Measurements from ENCODE around the gene FZD4. TPM values are rescaled to one million over a fixed set of nuclear protein-coding genes. Genes with fewer than 3 reads are reported as not detected.

FZD4 gene
- total and polyA plus RNA-seq, 10 of the 15 experiments (the other 5 are each of a cell fraction or from before 2014, with no cell fraction given) = under 0.01 to 0.13 (median 0.01) TPM; not detected in 6

DNA sequence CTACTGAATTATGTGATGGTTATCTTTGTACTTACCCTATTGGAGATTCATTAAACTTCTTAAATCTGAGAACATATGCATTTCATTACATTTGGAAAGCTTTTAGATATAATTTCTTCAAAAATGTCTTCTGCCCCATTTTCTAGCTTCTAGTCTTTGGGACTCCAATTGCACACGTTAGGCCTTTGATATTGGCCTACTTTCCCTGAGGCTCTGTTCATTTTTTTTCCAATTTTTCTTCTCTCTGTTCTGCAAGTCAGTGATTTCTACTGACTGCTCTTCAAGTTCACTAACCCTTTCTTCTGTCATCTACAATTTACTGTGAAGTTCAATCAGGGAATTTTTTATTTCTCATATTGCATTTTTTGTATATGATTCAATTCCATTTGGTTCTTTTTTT, 43.0 kb downstream of the FZD4 start:
- 0% methylated on average over 1 of the region's 1 CpG for whole genome bisulfite sequencing (ENCODE audit: insufficient coverage, insufficient replicate concordance, low lambda C conversion rate, missing lambda C conversion rate)
- CTCF ChIA-PET = interaction anchor here (1.0 kb wide), 1 partner anchor 42 kb away, joined by 3 read pairs; no protein-coding TSS in a partner anchor
- no peak for FAIRE-seq

More for the DNA sequence above, 43.0 kb downstream of the FZD4 start:
- Histone ChIP-seq H2AFZ (ENCODE audit: control insufficient read depth, low read depth, low read length) (no peak overlapping the region), H3K4me3 (no peak overlapping the region), H3K36me3 (ENCODE audit: control insufficient read depth in 2 of 2, insufficient read depth in 2 of 2, low read length in 1 of 2) (no peaks in the 10 kb centered on the region), H3K27me3 (replicated peaks in 1 of 2; ENCODE audit: control insufficient read depth in 2 of 2, insufficient read depth in 2 of 2, low read length in 1 of 2) (no peaks in the 10 kb centered on the region), H3K4me2 (ENCODE audit: control insufficient read depth, insufficient read depth) (no peak overlapping the region), H4K20me1 (ENCODE audit: control insufficient read depth, insufficient read depth) (no peaks in the 10 kb centered on the region), H3K4me1 (ENCODE audit: control insufficient read depth, insufficient read depth, low read length) (no peaks in the 10 kb centered on the region), H3K9me3 (replicated peaks; ENCODE audit: control insufficient read depth, insufficient read depth, low read length) (no peaks in the 10 kb centered on the region), H3K27ac (ENCODE audit: control insufficient read depth, insufficient read depth) (no peak overlapping the region), H3K9ac (ENCODE audit: control insufficient read depth, insufficient read depth, low read length) (no peak overlapping the region), H3K79me2 (ENCODE audit: control insufficient read depth, insufficient read depth, low read length) (no peaks in the 10 kb centered on the region)
- no peak for ATAC-seq
- BruUV-seq (replicated peaks) = no TSS peak
- ChIA-PET RAD21 (ENCODE audit: unreplicated experiment) (no interaction called here), POLR2A (no interaction called here), SMC1A (ENCODE audit: uncharacterized antibody, unreplicated experiment) (interaction anchor here (1.8 kb wide), 1 partner anchor 9 kb away, joined by 4 read pairs; no protein-coding TSS in a partner anchor)
- TF ChIP-seq RAD21 (IDR thresholded peaks at IDR 0.05; ENCODE audit: insufficient read depth, low read depth, low read length) (no peak), RBBP5 (conservative IDR thresholded peaks at IDR 0.05) (no peak), TCF7 (IDR thresholded peaks at IDR 0.05; ENCODE audit: borderline replicate concordance) (no peak), IRF4 (IDR thresholded peaks at IDR 0.05; ENCODE audit: low read depth, low read length) (no peak), SUPT20H (IDR thresholded peaks at IDR 0.05; ENCODE audit: borderline replicate concordance, control insufficient read depth, low read depth, low read length) (no peak), POLR2AphosphoS5 (IDR thresholded peaks at IDR 0.05; ENCODE audit: low read length) (no peak), RELA (IDR thresholded peaks at IDR 0.05; ENCODE audit: borderline replicate concordance, partially characterized antibody) (no peak), PML (IDR thresholded peaks at IDR 0.05; ENCODE audit: low read length) (no peak), YBX1 (IDR thresholded peaks at IDR 0.05) (no peak), ATF7 (IDR thresholded peaks at IDR 0.05; ENCODE audit: low read depth) (no peak)
- TF ChIP-seq, protein P1, sequence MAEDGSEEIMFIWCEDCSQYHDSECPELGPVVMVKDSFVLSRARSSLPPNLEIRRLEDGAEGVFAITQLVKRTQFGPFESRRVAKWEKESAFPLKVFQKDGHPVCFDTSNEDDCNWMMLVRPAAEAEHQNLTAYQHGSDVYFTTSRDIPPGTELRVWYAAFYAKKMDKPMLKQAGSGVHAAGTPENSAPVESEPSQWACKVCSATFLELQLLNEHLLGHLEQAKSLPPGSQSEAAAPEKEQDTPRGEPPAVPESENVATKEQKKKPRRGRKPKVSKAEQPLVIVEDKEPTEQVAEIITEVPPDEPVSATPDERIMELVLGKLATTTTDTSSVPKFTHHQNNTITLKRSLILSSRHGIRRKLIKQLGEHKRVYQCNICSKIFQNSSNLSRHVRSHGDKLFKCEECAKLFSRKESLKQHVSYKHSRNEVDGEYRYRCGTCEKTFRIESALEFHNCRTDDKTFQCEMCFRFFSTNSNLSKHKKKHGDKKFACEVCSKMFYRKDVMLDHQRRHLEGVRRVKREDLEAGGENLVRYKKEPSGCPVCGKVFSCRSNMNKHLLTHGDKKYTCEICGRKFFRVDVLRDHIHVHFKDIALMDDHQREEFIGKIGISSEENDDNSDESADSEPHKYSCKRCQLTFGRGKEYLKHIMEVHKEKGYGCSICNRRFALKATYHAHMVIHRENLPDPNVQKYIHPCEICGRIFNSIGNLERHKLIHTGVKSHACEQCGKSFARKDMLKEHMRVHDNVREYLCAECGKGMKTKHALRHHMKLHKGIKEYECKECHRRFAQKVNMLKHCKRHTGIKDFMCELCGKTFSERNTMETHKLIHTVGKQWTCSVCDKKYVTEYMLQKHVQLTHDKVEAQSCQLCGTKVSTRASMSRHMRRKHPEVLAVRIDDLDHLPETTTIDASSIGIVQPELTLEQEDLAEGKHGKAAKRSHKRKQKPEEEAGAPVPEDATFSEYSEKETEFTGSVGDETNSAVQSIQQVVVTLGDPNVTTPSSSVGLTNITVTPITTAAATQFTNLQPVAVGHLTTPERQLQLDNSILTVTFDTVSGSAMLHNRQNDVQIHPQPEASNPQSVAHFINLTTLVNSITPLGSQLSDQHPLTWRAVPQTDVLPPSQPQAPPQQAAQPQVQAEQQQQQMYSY (CRISPR knock-in tag; IDR thresholded peaks at IDR 0.05) = no peak
- intact Hi-C loops (cut with micrococcal nuclease; ENCODE audit: unreplicated experiment) (no loop called here), in situ Hi-C loops (cut with MboI) (no loop called here)
- DNase-seq (ENCODE audit: low read depth, low spot score) = no peak

Data from GM12878 (cell line).